ENCODE data around the gene DLG2.

Gene DLG2

GRCh38 chr11:84958295-84958694 lies 668.8 kb downstream of the DLG2 start:
- Histone ChIP-seq H3K4me1 (ENCODE audit: control insufficient read depth, low read length) (no peaks in the 10 kb centered on the region), H3K9me3 (ENCODE audit: control insufficient read depth, insufficient read depth, low read length) (no peaks in the 10 kb centered on the region), H3K27me3 (ENCODE audit: control insufficient read depth, low read length) (no peaks in the 10 kb centered on the region), H3K27ac (ENCODE audit: low read depth, low read length) (no peak overlapping the region), H4K20me1 (ENCODE audit: control insufficient read depth, insufficient read depth, low read depth, low read length) (no peaks in the 10 kb centered on the region), H3K79me2 (ENCODE audit: control insufficient read depth, low read length) (no peaks in the 10 kb centered on the region), H3F3A (ENCODE audit: control insufficient read depth, insufficient read depth) (no peaks in the 10 kb centered on the region), H3K36me3 (ENCODE audit: control insufficient read depth, low read length) (no peaks in the 10 kb centered on the region), H3K9me2 (replicated peaks; ENCODE audit: control insufficient read depth, low read length) (no peaks in the 10 kb centered on the region), H3K4me3 (ENCODE audit: low read length) (no peak overlapping the region), H3K4me2 (ENCODE audit: low read length) (no peak overlapping the region)
- TF ChIP-seq, protein P1, sequence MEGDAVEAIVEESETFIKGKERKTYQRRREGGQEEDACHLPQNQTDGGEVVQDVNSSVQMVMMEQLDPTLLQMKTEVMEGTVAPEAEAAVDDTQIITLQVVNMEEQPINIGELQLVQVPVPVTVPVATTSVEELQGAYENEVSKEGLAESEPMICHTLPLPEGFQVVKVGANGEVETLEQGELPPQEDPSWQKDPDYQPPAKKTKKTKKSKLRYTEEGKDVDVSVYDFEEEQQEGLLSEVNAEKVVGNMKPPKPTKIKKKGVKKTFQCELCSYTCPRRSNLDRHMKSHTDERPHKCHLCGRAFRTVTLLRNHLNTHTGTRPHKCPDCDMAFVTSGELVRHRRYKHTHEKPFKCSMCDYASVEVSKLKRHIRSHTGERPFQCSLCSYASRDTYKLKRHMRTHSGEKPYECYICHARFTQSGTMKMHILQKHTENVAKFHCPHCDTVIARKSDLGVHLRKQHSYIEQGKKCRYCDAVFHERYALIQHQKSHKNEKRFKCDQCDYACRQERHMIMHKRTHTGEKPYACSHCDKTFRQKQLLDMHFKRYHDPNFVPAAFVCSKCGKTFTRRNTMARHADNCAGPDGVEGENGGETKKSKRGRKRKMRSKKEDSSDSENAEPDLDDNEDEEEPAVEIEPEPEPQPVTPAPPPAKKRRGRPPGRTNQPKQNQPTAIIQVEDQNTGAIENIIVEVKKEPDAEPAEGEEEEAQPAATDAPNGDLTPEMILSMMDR (IDR thresholded peaks at IDR 0.05; ENCODE audit: low read depth, low read length, poor library complexity, severe bottlenecking) = no peak
- no peak for TF ChIP-seq EZH2phosphoT487 (IDR thresholded peaks at IDR 0.05; ENCODE audit: borderline replicate concordance, low read length)

- H4K20me1 ChIP-seq (ENCODE audit: control insufficient read depth, insufficient read depth, low read depth, low read length) = no peaks in the 10 kb centered on the region
- no peak overlapping the region for H3K27ac ChIP-seq (ENCODE audit: low read depth, low read length)
- no peak overlapping the region for H3K4me3 ChIP-seq (ENCODE audit: low read length)
- no peaks in the 10 kb centered on the region for H3K4me1 ChIP-seq (ENCODE audit: control insufficient read depth, low read length)
- no peaks in the 10 kb centered on the region for H3K9me2 ChIP-seq (replicated peaks; ENCODE audit: control insufficient read depth, low read length)
- no peaks in the 10 kb centered on the region for H3K79me2 ChIP-seq (ENCODE audit: control insufficient read depth, low read length)
- H3K36me3 ChIP-seq (ENCODE audit: control insufficient read depth, low read length) = no peaks in the 10 kb centered on the region
- H3K27me3 ChIP-seq (ENCODE audit: control insufficient read depth, low read length) = no peaks in the 10 kb centered on the region
- no peaks in the 10 kb centered on the region for H3F3A ChIP-seq (ENCODE audit: control insufficient read depth, insufficient read depth)
- no peaks in the 10 kb centered on the region; the same call in 1 of the 2 replicates for H3K9me3 ChIP-seq (ENCODE audit: control insufficient read depth, insufficient read depth, low read length)
- TF ChIP-seq EZH2phosphoT487 (IDR thresholded peaks at IDR 0.05; ENCODE audit: borderline replicate concordance, low read length) = no peak
- TF ChIP-seq, protein P1 (IDR thresholded peaks at IDR 0.05; ENCODE audit: low read depth, low read length, poor library complexity, severe bottlenecking) = no peak
- H3K4me2 ChIP-seq (ENCODE audit: low read length) = no peak overlapping the region
Measured at GRCh38 chr11:84950569-84951270, 676.4 kb downstream of the DLG2 start.

DNA sequence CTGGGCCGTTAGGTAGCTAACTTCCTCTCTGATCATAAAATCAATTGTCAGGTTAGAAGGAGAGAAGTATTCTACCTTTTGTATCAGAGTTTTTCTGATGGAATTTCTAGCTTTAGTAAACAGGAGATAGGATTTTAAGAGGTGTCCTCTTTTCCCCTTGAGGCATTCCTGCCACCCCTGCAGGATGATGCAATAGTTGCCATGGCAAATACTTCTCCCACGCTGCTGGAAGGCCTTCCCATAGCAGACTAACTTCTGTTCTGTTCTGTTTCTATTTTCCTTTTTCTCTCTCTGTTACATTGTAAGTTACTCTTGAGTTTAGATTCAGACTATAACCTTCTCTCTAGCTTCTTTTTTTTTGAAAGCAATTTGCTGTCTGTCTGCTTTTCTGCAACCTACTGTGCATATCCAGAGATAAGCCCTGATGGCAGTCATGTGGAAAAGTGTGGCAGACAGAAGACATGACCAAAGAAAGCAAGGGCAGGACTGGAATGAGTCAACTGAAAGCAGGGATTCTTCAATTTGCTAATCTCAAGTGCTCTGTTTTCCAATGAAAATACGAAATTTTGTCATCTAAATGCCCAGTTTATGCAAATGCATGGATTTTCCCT lies 679.1 kb downstream of the DLG2 start:
- TF ChIP-seq, protein P1 (IDR thresholded peaks at IDR 0.05; ENCODE audit: low read depth, low read length, poor library complexity, severe bottlenecking) = no peak
- no peak for TF ChIP-seq EZH2phosphoT487 (IDR thresholded peaks at IDR 0.05; ENCODE audit: borderline replicate concordance, low read length)
- H3K4me2 ChIP-seq (ENCODE audit: low read length) = no peak overlapping the region
- H3K9me3 ChIP-seq (ENCODE audit: control insufficient read depth, insufficient read depth, low read length) = peaks cover 10% of the 10 kb centered on the region; the same call in 1 of the 2 replicates
- H3F3A ChIP-seq (ENCODE audit: control insufficient read depth, insufficient read depth) = no peaks in the 10 kb centered on the region
- no peaks in the 10 kb centered on the region for H3K4me1 ChIP-seq (ENCODE audit: control insufficient read depth, low read length)
- no peaks in the 10 kb centered on the region for H3K27me3 ChIP-seq (ENCODE audit: control insufficient read depth, low read length)
- no peak overlapping the region for H3K4me3 ChIP-seq (ENCODE audit: low read length)
- no peaks in the 10 kb centered on the region for H3K79me2 ChIP-seq (ENCODE audit: control insufficient read depth, low read length)
- no peaks in the 10 kb centered on the region for H4K20me1 ChIP-seq (ENCODE audit: control insufficient read depth, insufficient read depth, low read depth, low read length)
- H3K36me3 ChIP-seq (ENCODE audit: control insufficient read depth, low read length) = no peaks in the 10 kb centered on the region
- H3K27ac ChIP-seq (ENCODE audit: low read depth, low read length) = no peak overlapping the region
- H3K9me2 ChIP-seq (replicated peaks; ENCODE audit: control insufficient read depth, low read length) = no peaks in the 10 kb centered on the region

Data from DOHH2 (cell line).